SK-N-SH (cell line): Measurements from ENCODE around the gene UBD. TPM values are rescaled to one million over a fixed set of nuclear protein-coding genes. Genes with fewer than 3 reads are reported as not detected.

Source experiments
- CTCF ChIA-PET: fragments of 300-600, 350-600 bp; formaldehyde crosslinking; extraction: SDS; loops from one replicate; lab custom pipeline; 2021; lab: Yijun Ruan, JAX
- POLR2A ChIA-PET: fragments of 350-600 bp; sonication (Branson Sonifier 250); formaldehyde crosslinking; extraction: SDS; loops from one replicate; lab custom pipeline; 2020; ENCODE audit warnings: antibody characterized with exemption, inconsistent platforms; lab: Yijun Ruan, JAX
- DNase-seq: peaks from one replicate; pipeline ENCODE4 v3.0.0; 2012
- H2AFZ ChIP-seq: fragments of 200-600 bp; sonication (generic); 2 replicates; pipeline ENCODE4 v1.8.1; 2016; ENCODE audit warnings: antibody characterized with exemption, mild to moderate bottlenecking, low read depth
- H3F3A ChIP-seq: fragments of 200-600 bp; sonication (generic); replicated peaks from 2 replicates; pipeline ENCODE3; 2016; ENCODE audit warnings: antibody characterized with exemption, mild to moderate bottlenecking; ENCODE audit not compliant: insufficient read depth
- H3K27ac ChIP-seq, 2 experiments: fragments of 200-500 bp in 1 of 2; fragments of 200-600 bp in 1 of 2; sonication (Bioruptor generic) in 1 of 2; sonication (generic), shearing (Covaris generic) in 1 of 2; 2 replicates each; pipeline versions ENCODE4 v1.5.1 to v1.6.1; 2014 to 2016; ENCODE audit warnings: low read depth in 2 of 2, inconsistent platforms in 1 of 2, low read length in 1 of 2, mild to moderate bottlenecking in 1 of 2, mixed read lengths in 1 of 2
- H3K27me3 ChIP-seq: fragments of 200-600 bp; sonication (generic), shearing (Covaris generic); 2 replicates; pipeline ENCODE4 v1.6.1; 2016; ENCODE audit warnings: mixed run types; ENCODE audit not compliant: insufficient read depth
- H3K36me3 ChIP-seq, 2 experiments: fragments of 200-500 bp in 1 of 2; fragments of 200-600 bp in 1 of 2; sonication (Bioruptor generic) in 1 of 2; sonication (generic) in 1 of 2; replicated peaks in 1 of 2; 2 replicates each; pipeline versions ENCODE3 to v1.5.1; 2014 to 2016; ENCODE audit warnings: low read length in 1 of 2, mild to moderate bottlenecking in 1 of 2; ENCODE audit not compliant: insufficient read depth in 2 of 2, control insufficient read depth in 1 of 2
- H3K4me1 ChIP-seq, 2 experiments: fragments of 200-500 bp in 1 of 2; fragments of 200-600 bp in 1 of 2; sonication (Bioruptor generic) in 1 of 2; sonication (generic), shearing (Covaris generic) in 1 of 2; 2 replicates each; pipeline versions ENCODE4 v1.5.1 to v1.6.1; 2014 to 2016; ENCODE audit warnings: low read depth in 1 of 2, low read length in 1 of 2, mixed run types in 1 of 2; ENCODE audit not compliant: insufficient read depth in 2 of 2, control insufficient read depth in 1 of 2
- H3K4me2 ChIP-seq: fragments of 200-600 bp; sonication (generic), shearing (Covaris generic); 2 replicates; pipeline ENCODE4 v1.6.1; 2017; ENCODE audit warnings: mixed run types
- H3K4me3 ChIP-seq, 2 experiments: fragments of 200-500 bp in 1 of 2; fragments of 200-600 bp in 1 of 2; sonication (Bioruptor generic) in 1 of 2; sonication (generic), shearing (Covaris generic) in 1 of 2; 2 replicates each; pipeline versions ENCODE4 v1.5.1 to v1.8.1; 2014 to 2016; ENCODE audit warnings: low read depth in 2 of 2, inconsistent platforms in 1 of 2, low read length in 1 of 2, mild to moderate bottlenecking in 1 of 2, mixed read lengths in 1 of 2, moderate library complexity in 1 of 2
- H3K79me2 ChIP-seq: fragments of 200-600 bp; sonication (generic); 2 replicates; pipeline ENCODE4 v1.8.1; 2017; ENCODE audit warnings: mild to moderate bottlenecking; ENCODE audit not compliant: insufficient read depth
- H3K9ac ChIP-seq: fragments of 200-600 bp; sonication (generic); 2 replicates; pipeline ENCODE4 v1.6.1; 2017; ENCODE audit warnings: mixed run types
- H3K9me2 ChIP-seq: fragments of 200-600 bp; sonication (generic); 2 replicates; pipeline ENCODE4 v1.6.1; 2017; ENCODE audit warnings: mixed run types
- H3K9me3 ChIP-seq: fragments of 200-600 bp; sonication (generic); 2 replicates; pipeline ENCODE4 v1.6.1; 2017; ENCODE audit warnings: mixed run types, mild to moderate bottlenecking, moderate library complexity
- H4K20me1 ChIP-seq: fragments of 200-600 bp; sonication (generic); 2 replicates; pipeline ENCODE4 v1.6.1; 2017; ENCODE audit warnings: mild to moderate bottlenecking, mixed run types; ENCODE audit not compliant: insufficient read depth
- EZH2phosphoT487 ChIP-seq: fragments of 200-600 bp; sonication (generic); IDR thresholded peaks from 2 replicates; pipeline ENCODE4 v1.6.1; 2017; ENCODE audit warnings: low read depth, mixed run types, mild to moderate bottlenecking, antibody characterized with exemption, moderate library complexity, borderline replicate concordance
- FOXJ3 ChIP-seq: sonication (generic); formaldehyde crosslinking; IDR thresholded peaks from 2 replicates; pipeline ENCODE4 v1.5.1; 2020; ENCODE audit warnings: mild to moderate bottlenecking, missing genetic modification reagents
- NRF1 ChIP-seq: IDR thresholded peaks from 2 replicates; pipeline ENCODE4 v1.6.1; 2012; ENCODE audit warnings: low read depth, mild to moderate bottlenecking, low read length
- RAD21 ChIP-seq: IDR thresholded peaks from 2 replicates; pipeline ENCODE4 v1.6.1; 2012; ENCODE audit warnings: mild to moderate bottlenecking, low read length
- RFX5 ChIP-seq: IDR thresholded peaks from 2 replicates; pipeline ENCODE4 v1.6.1; 2012; ENCODE audit warnings: mild to moderate bottlenecking, improper control_type of control experiment, low read length
- TAF1 ChIP-seq: IDR thresholded peaks from 2 replicates; pipeline ENCODE4 v1.6.1; 2012; ENCODE audit warnings: low read depth, mild to moderate bottlenecking, low read length, moderate library complexity, borderline replicate concordance
- TEAD4 ChIP-seq: IDR thresholded peaks from 2 replicates; pipeline ENCODE4 v1.4.0; 2012; ENCODE audit warnings: mild to moderate bottlenecking, borderline replicate concordance; ENCODE audit not compliant: insufficient read depth
- WGBS: methylation state at CpG from one replicate; pipeline ENCODE4 v1.1.6; 2017; ENCODE audit warnings: low lambda C conversion rate; 5-methylcytosine and 5-hydroxymethylcytosine counted together
- polyA plus RNA-seq, 3 experiments: library from polyadenylated mRNA; depleted of rRNA; stranded (reverse); fragments of >200 nt; gene quantifications; 2 replicates each; pipeline ENCODE4 v1.2.3, GENCODE V29; 2012
- TF ChIP-seq, protein P1 (sequence below): IDR thresholded peaks from 2 replicates; pipeline ENCODE4 v1.6.1; 2012; ENCODE audit warnings: mild to moderate bottlenecking, low read depth, low read length, moderate library complexity
- TF ChIP-seq, protein P2 (sequence below): IDR thresholded peaks from 2 replicates; pipeline ENCODE4; 2012
- TF ChIP-seq, protein P3 (sequence below): IDR thresholded peaks from 2 replicates; pipeline ENCODE4 v1.4.0; 2012; ENCODE audit warnings: low read depth, borderline replicate concordance
- TF ChIP-seq, protein P4 (sequence below): fragments of 150-350 bp; IDR thresholded peaks from 2 replicates; pipeline ENCODE4 v1.6.1; 2016; ENCODE audit warnings: mild to moderate bottlenecking, low read depth, low read length
- TF ChIP-seq, protein P5 (sequence below): IDR thresholded peaks from 2 replicates; pipeline ENCODE4 v1.4.0; 2012; ENCODE audit warnings: low read depth

UBD gene
- polyA plus RNA-seq, 1 of the 3 experiments (the other 2 are of a cell fraction): not detected

DNA sequence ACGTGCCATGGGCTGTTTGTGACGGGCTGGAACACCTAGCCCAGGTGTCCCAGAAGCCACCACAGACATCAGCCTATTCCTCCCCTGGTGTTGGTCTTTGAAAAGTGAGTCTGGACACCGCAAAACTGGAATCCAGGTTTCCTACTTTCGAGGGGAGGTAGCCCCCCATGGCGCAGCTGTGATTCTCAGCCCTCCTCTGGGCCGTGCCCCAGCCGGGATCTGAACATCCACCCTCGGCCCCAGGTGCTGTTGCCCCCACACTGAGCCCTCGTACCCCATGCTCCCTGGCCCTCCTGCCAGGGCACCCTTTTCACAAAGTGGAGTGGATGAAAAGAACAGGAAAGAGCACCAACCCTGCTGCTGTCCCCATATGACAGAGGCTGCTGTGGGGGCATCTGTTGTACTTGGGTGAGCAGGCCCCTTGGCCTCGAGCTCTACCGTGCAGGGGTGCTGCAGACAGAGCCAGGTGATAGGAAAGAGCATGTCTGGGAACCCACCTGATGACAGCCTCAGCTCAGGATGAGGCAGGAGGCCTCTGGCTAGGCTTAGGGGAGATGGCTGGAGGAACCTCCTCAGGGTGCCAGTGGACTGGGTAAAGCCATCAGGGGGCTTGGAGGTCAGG is 53.0 kb downstream of the UBD start:
- H3K9ac ChIP-seq: no peak overlapping the region
- no peaks in the 10 kb centered on the region for H3K79me2 ChIP-seq
- H3K27me3 ChIP-seq: peaks cover 53% of the 10 kb centered on the region
- no peaks in the 10 kb centered on the region for H3K36me3 ChIP-seq
- H4K20me1 ChIP-seq: no peaks in the 10 kb centered on the region
- DNase-seq: no peak
- no peaks in the 10 kb centered on the region for H3K9me2 ChIP-seq
- H3F3A ChIP-seq: no peaks in the 10 kb centered on the region
- no peak overlapping the region for H3K4me3 ChIP-seq
- no peaks in the 10 kb centered on the region for H3K9me3 ChIP-seq
- 0% methylated on average over 6 of the region's 11 CpGs for WGBS
- POLR2A ChIA-PET: no interaction called here
- H3K4me2 ChIP-seq: no peak overlapping the region
- H2AFZ ChIP-seq: no peak overlapping the region
- TF ChIP-seq, protein P1, sequence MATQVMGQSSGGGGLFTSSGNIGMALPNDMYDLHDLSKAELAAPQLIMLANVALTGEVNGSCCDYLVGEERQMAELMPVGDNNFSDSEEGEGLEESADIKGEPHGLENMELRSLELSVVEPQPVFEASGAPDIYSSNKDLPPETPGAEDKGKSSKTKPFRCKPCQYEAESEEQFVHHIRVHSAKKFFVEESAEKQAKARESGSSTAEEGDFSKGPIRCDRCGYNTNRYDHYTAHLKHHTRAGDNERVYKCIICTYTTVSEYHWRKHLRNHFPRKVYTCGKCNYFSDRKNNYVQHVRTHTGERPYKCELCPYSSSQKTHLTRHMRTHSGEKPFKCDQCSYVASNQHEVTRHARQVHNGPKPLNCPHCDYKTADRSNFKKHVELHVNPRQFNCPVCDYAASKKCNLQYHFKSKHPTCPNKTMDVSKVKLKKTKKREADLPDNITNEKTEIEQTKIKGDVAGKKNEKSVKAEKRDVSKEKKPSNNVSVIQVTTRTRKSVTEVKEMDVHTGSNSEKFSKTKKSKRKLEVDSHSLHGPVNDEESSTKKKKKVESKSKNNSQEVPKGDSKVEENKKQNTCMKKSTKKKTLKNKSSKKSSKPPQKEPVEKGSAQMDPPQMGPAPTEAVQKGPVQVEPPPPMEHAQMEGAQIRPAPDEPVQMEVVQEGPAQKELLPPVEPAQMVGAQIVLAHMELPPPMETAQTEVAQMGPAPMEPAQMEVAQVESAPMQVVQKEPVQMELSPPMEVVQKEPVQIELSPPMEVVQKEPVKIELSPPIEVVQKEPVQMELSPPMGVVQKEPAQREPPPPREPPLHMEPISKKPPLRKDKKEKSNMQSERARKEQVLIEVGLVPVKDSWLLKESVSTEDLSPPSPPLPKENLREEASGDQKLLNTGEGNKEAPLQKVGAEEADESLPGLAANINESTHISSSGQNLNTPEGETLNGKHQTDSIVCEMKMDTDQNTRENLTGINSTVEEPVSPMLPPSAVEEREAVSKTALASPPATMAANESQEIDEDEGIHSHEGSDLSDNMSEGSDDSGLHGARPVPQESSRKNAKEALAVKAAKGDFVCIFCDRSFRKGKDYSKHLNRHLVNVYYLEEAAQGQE: no peak
- TF ChIP-seq, protein P2, sequence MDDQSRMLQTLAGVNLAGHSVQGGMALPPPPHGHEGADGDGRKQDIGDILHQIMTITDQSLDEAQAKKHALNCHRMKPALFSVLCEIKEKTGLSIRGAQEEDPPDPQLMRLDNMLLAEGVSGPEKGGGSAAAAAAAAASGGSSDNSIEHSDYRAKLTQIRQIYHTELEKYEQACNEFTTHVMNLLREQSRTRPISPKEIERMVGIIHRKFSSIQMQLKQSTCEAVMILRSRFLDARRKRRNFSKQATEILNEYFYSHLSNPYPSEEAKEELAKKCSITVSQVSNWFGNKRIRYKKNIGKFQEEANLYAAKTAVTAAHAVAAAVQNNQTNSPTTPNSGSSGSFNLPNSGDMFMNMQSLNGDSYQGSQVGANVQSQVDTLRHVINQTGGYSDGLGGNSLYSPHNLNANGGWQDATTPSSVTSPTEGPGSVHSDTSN: no peak
- TF ChIP-seq NRF1 (no peak), TEAD4 (no peak), TAF1 (no peak), EZH2phosphoT487 (no peak), FOXJ3 (no peak), RAD21 (no peak), RFX5 (no peak)
- TF ChIP-seq, protein P3, sequence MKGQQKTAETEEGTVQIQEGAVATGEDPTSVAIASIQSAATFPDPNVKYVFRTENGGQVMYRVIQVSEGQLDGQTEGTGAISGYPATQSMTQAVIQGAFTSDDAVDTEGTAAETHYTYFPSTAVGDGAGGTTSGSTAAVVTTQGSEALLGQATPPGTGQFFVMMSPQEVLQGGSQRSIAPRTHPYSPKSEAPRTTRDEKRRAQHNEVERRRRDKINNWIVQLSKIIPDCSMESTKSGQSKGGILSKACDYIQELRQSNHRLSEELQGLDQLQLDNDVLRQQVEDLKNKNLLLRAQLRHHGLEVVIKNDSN: no peak
- TF ChIP-seq, protein P4, sequence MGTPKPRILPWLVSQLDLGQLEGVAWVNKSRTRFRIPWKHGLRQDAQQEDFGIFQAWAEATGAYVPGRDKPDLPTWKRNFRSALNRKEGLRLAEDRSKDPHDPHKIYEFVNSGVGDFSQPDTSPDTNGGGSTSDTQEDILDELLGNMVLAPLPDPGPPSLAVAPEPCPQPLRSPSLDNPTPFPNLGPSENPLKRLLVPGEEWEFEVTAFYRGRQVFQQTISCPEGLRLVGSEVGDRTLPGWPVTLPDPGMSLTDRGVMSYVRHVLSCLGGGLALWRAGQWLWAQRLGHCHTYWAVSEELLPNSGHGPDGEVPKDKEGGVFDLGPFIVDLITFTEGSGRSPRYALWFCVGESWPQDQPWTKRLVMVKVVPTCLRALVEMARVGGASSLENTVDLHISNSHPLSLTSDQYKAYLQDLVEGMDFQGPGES: no peak
- TF ChIP-seq, protein P5, sequence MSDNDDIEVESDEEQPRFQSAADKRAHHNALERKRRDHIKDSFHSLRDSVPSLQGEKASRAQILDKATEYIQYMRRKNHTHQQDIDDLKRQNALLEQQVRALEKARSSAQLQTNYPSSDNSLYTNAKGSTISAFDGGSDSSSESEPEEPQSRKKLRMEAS: no peak
- no peak overlapping the region for H3K27ac ChIP-seq
- 0 out of 4 replicates have a peak, but pooled peaks cover 0 to 7% of the 10 kb centered on the region in 2 experiments for H3K4me1 ChIP-seq
- CTCF ChIA-PET: interaction anchor here (1.0 kb wide), 1 partner anchor 10 kb away, joined by 3 read pairs; no protein-coding TSS in a partner anchor
